Mesendoderm (in vitro differentiated cells): ENCODE measurements around the gene CACNG6. TPM values are rescaled to one million over a fixed set of nuclear protein-coding genes. Genes with fewer than 3 reads are reported as not detected.

Experiments
- DNase-seq: peaks from one replicate; pipeline ENCODE4 v3.0.0; 2013
- H2AK5ac ChIP-seq: 2 replicates; pipeline ENCODE4 v1.6.1; 2013; ENCODE audit warnings: low read length, inconsistent platforms
- H2BK120ac ChIP-seq: 2 replicates; pipeline ENCODE4 v1.6.1; 2013; ENCODE audit warnings: low read depth, mild to moderate bottlenecking, low read length, moderate library complexity, mixed read lengths
- H2BK15ac ChIP-seq: replicated peaks from 2 replicates; pipeline ENCODE4 v1.6.1; 2013; ENCODE audit warnings: low read depth, mild to moderate bottlenecking, moderate library complexity
- H2BK5ac ChIP-seq: 2 replicates; pipeline ENCODE4 v1.6.1; 2013; ENCODE audit warnings: low read length, inconsistent platforms
- H3K18ac ChIP-seq: 2 replicates; pipeline ENCODE4 v1.6.1; 2013; ENCODE audit warnings: mild to moderate bottlenecking, low read length, mixed read lengths
- H3K23ac ChIP-seq: one replicate; pipeline ENCODE4 v1.6.1; 2013; ENCODE audit warnings: low read length
- H3K27ac ChIP-seq: 2 replicates; pipeline ENCODE4 v1.5.1; 2013; ENCODE audit warnings: low read depth, mild to moderate bottlenecking, inconsistent platforms, low read length, moderate library complexity
- H3K27me3 ChIP-seq: 2 replicates; pipeline ENCODE4 v1.6.1; 2013; ENCODE audit warnings: low read length, control low read depth, mild to moderate bottlenecking, inconsistent platforms; ENCODE audit not compliant: insufficient read depth, poor library complexity
- H3K36me3 ChIP-seq: 2 replicates; pipeline ENCODE4 v1.6.1; 2013; ENCODE audit warnings: low read length, inconsistent platforms; ENCODE audit not compliant: control insufficient read depth, insufficient read depth
- H3K4ac ChIP-seq: one replicate; pipeline ENCODE4 v1.6.1; 2013; ENCODE audit warnings: low read depth, mild to moderate bottlenecking, low read length, moderate library complexity
- H3K4me1 ChIP-seq: 2 replicates; pipeline ENCODE4 v1.6.1; 2013; ENCODE audit warnings: low read depth, low read length, inconsistent platforms; ENCODE audit not compliant: control insufficient read depth
- H3K4me2 ChIP-seq: 2 replicates; pipeline ENCODE4 v1.6.1; 2013; ENCODE audit warnings: low read length
- H3K4me3 ChIP-seq: 2 replicates; pipeline ENCODE4 v1.5.1; 2013; ENCODE audit warnings: mild to moderate bottlenecking, low read length
- H3K56ac ChIP-seq: one replicate; pipeline ENCODE4 v1.6.1; 2013; ENCODE audit warnings: low read length
- H3K79me1 ChIP-seq: 2 replicates; pipeline ENCODE4 v1.6.1; 2013; ENCODE audit warnings: low read length, inconsistent platforms
- H3K79me2 ChIP-seq: 2 replicates; pipeline ENCODE4 v1.6.1; 2013; ENCODE audit warnings: mild to moderate bottlenecking, low read length; ENCODE audit not compliant: control insufficient read depth, insufficient read depth
- H3K9ac ChIP-seq: 2 replicates; pipeline ENCODE4 v1.6.1; 2013; ENCODE audit warnings: low read length, inconsistent platforms
- H4K5ac ChIP-seq: one replicate; pipeline ENCODE4 v1.6.1; 2013; ENCODE audit warnings: low read length
- H4K8ac ChIP-seq: one replicate; pipeline ENCODE4 v1.6.1; 2013; ENCODE audit warnings: low read depth, mild to moderate bottlenecking, control low read depth, low read length, moderate library complexity
- WGBS: extraction: QIAGEN DNeasy Blood & Tissue Kit; methylation state at CpG from one replicate; pipeline ENCODE4 v1.1.7; 2013; ENCODE audit warnings: low lambda C conversion rate, missing lambda C conversion rate; ENCODE audit not compliant: insufficient coverage; ENCODE audit errors: extremely low coverage; 5-methylcytosine and 5-hydroxymethylcytosine counted together
- small RNA-seq: library from polyadenylated mRNA; stranded (forward); fragments of <200 nt; extraction: miRNeasy Mini kit (QIAGEN cat#:217004); gene quantifications from one replicate; pipeline ENCODE3, GENCODE V24; 2013; ENCODE audit not compliant: insufficient read depth

CACNG6 gene

DNA sequence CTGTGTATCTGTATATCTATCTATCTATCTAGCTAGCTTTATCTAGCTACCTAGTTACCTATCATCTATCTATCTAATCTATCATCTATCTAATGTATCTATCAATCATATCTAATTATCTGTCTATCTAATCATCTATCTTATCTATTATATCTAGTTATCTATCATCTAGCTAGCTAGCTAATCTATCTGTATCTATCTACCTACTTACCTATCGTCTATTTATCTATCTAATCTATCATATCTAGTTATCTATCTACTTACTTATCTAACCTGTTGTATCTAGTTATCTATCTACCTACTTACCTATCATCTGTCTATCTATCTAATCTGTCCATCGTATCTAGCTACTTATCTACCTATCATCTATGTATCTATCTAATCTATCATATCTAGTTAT is 54.3 kb downstream of the CACNG6 start:
- no peak overlapping the region for H3K4me3 ChIP-seq

GRCh38 chr19:54047616-54048015 is 56.2 kb downstream of the CACNG6 start:
- Histone ChIP-seq H4K8ac (no peak overlapping the region), H3K27ac (no peak overlapping the region), H2BK5ac (no peak overlapping the region), H3K4me1 (no peaks in the 10 kb centered on the region), H3K4ac (no peak overlapping the region), H3K56ac (no peak overlapping the region), H3K4me2 (no peak overlapping the region), H3K27me3 (no peaks in the 10 kb centered on the region), H2BK15ac (no peak overlapping the region), H2BK120ac (no peak overlapping the region), H3K9ac (no peak overlapping the region), H3K4me3 (no peak overlapping the region), H3K23ac (no peak overlapping the region), H3K79me1 (no peaks in the 10 kb centered on the region), H4K5ac (no peak overlapping the region), H3K36me3 (no peaks in the 10 kb centered on the region), H3K18ac (no peak overlapping the region), H3K79me2 (no peaks in the 10 kb centered on the region), H2AK5ac (no peak overlapping the region)
- no peak for DNase-seq
- no CpG with 5 or more reads among the region's 4 CpGs for WGBS

More for the DNA sequence above, 54.3 kb downstream of the CACNG6 start:
- no peak for DNase-seq
- H3K23ac ChIP-seq: no peak overlapping the region
- no peak overlapping the region for H4K8ac ChIP-seq
- H3K79me2 ChIP-seq: no peaks in the 10 kb centered on the region
- H2AK5ac ChIP-seq: no peak overlapping the region
- H3K4me1 ChIP-seq: no peaks in the 10 kb centered on the region
- no peak overlapping the region for H4K5ac ChIP-seq
- no peak overlapping the region for H3K4ac ChIP-seq
- H2BK120ac ChIP-seq: no peak overlapping the region
- WGBS: 100% methylated on average over 1 of the region's 2 CpGs
- no peak overlapping the region for H3K56ac ChIP-seq
- H2BK15ac ChIP-seq: no peak overlapping the region
- no peak overlapping the region for H2BK5ac ChIP-seq
- H3K27me3 ChIP-seq: no peaks in the 10 kb centered on the region
- H3K4me2 ChIP-seq: no peak overlapping the region
- no peak overlapping the region for H3K27ac ChIP-seq
- no peak overlapping the region for H3K18ac ChIP-seq
- H3K79me1 ChIP-seq: no peaks in the 10 kb centered on the region
- no peak overlapping the region for H3K9ac ChIP-seq
- no peaks in the 10 kb centered on the region for H3K36me3 ChIP-seq

Small RNAs within 50 kb of the gene (small RNA-seq; reads per million reads assigned to genes)
- gene AC012314.20: not detected
